Measurements from ENCODE around the gene MEMO1. TPM values are rescaled to one million over a fixed set of nuclear protein-coding genes. Genes with fewer than 3 reads are reported as not detected.

MEMO1 gene
- total and polyA plus RNA-seq, 9 of the 15 experiments (the other 6 are each of a cell fraction or from before 2014, with no cell fraction given) = 22.1 to 87.7 (median 61.2) TPM

- ATAC-seq = no peak
- no peak overlapping the region for H3K4me3 ChIP-seq
- peaks cover 94% of the 10 kb centered on the region for H3K79me2 ChIP-seq (ENCODE audit: control insufficient read depth, insufficient read depth, low read length)
- no peak overlapping the region for H2AFZ ChIP-seq (ENCODE audit: low read depth, low read length)
- no peak for DNase-seq (ENCODE audit: extremely low read depth in 1 of 4, low spot score in 3 of 4)
- H3K9me1 ChIP-seq (ENCODE audit: control insufficient read depth, insufficient read depth, low read length) = no peaks in the 10 kb centered on the region
- intact Hi-C loops (cut with micrococcal nuclease) = no loop called here
- H3K9ac ChIP-seq (ENCODE audit: insufficient read depth in 1 of 2, low read depth in 2 of 2, low read length in 2 of 2) = no peak overlapping the region
- FAIRE-seq = no peak
- H3K27ac ChIP-seq (ENCODE audit: extremely low read depth, low read depth, low read length) = no peak overlapping the region
- no peaks in the 10 kb centered on the region for H3K4me1 ChIP-seq (replicated peaks in 1 of 2; ENCODE audit: control insufficient read depth in 2 of 2, insufficient read depth in 2 of 2, low read length in 2 of 2)
- 0 out of 3 replicates have a peak, but pooled peaks cover 3% of the 10 kb centered on the region for H3K36me3 ChIP-seq (ENCODE audit: control insufficient read depth, insufficient read depth, low read length)
- POLR2A ChIA-PET = no interaction called here
- H4K20me1 ChIP-seq (replicated peaks; ENCODE audit: control insufficient read depth, insufficient read depth, low read length) = no peaks in the 10 kb centered on the region; the same call in 1 of the 2 replicates
- in situ Hi-C loops (cut with MboI) = no loop called here
- CTCF ChIA-PET (ENCODE audit: low intra/inter-chr PET ratio) = no interaction called here
- no TSS peak for BruUV-seq (replicated peaks)
- no peaks in the 10 kb centered on the region for H3K27me3 ChIP-seq (ENCODE audit: control insufficient read depth in 2 of 2, insufficient read depth in 2 of 2, low read length in 2 of 2)
- TF ChIP-seq KAT8 (IDR thresholded peaks at IDR 0.05; ENCODE audit: low read depth) (no peak), NFXL1 (CRISPR knock-in tag; IDR thresholded peaks at IDR 0.05) (no peak), ZNF324 (CRISPR knock-in tag; IDR thresholded peaks at IDR 0.05) (no peak), AFF1 (IDR thresholded peaks at IDR 0.05; ENCODE audit: low read depth in 1 of 2, partially characterized antibody in 2 of 2) (no peak), RBM39 (optimal IDR thresholded peaks at IDR 0.05; ENCODE audit: low read depth, low read length) (no peak)
- H3K4me2 ChIP-seq (ENCODE audit: insufficient read depth, low read length) = no peak overlapping the region
- no peaks in the 10 kb centered on the region for H3K9me3 ChIP-seq (replicated peaks; ENCODE audit: control insufficient read depth, insufficient read depth, low read depth, low read length)
These were observed 37.1 kb downstream of the MEMO1 start for GRCh38 chr2:31973665-31974064.
